IMR-90 (cell line): ENCODE data around the gene ZNF124. TPM values are rescaled to one million over a fixed set of nuclear protein-coding genes. Genes with fewer than 3 reads are reported as not detected.

ENCODE experiments used
- ATAC-seq: fragments of 200-7000 bp; cut with Tn5 transposase; 2 replicates; pipeline ENCODE4 v1.9.1; 2020; ENCODE audit warnings: low read depth, mild to moderate bottlenecking, moderate library complexity
- BruUV-seq: library from RNA; stranded (reverse); fragments of 400-500 nt; replicated peaks from 2 replicates; lab custom pipeline; 2021; lab: Mats Ljungman, UMichigan
- CTCF ChIA-PET: fragments of 300-600 bp; formaldehyde crosslinking; extraction: SDS; loops from one replicate; lab custom pipeline; 2021; ENCODE audit warnings: antibody characterized with exemption; lab: Yijun Ruan, JAX
- POLR2A ChIA-PET: fragments of 300-600 bp; sonication (Branson Sonifier 250); formaldehyde crosslinking; loops from one replicate; lab custom pipeline; 2022; ENCODE audit warnings: antibody characterized with exemption; ENCODE audit not compliant: unreplicated experiment; lab: Charles Lee
- DNase-seq: peaks from one replicate; pipeline ENCODE4 v3.0.0; 2013
- H2AFZ ChIP-seq: replicated peaks from 2 replicates; pipeline ENCODE3; 2013; ENCODE audit warnings: low read length, mild to moderate bottlenecking; ENCODE audit not compliant: poor library complexity
- H2AK5ac ChIP-seq: 2 replicates; pipeline ENCODE4 v1.6.1; 2013; ENCODE audit warnings: low read depth, low read length, inconsistent platforms
- H2AK9ac ChIP-seq: replicated peaks from 2 replicates; pipeline ENCODE3; 2013; ENCODE audit warnings: mild to moderate bottlenecking, low read depth, low read length, moderate library complexity; ENCODE audit not compliant: poor library complexity
- H2BK120ac ChIP-seq: 2 replicates; pipeline ENCODE4 v1.6.1; 2013; ENCODE audit warnings: low read depth, low read length, inconsistent platforms
- H2BK15ac ChIP-seq: 3 replicates; pipeline ENCODE4 v1.6.1; 2013; ENCODE audit warnings: low read depth, low read length, inconsistent platforms
- H2BK20ac ChIP-seq: 2 replicates; pipeline ENCODE4 v1.6.1; 2013; ENCODE audit warnings: low read depth, mild to moderate bottlenecking, inconsistent platforms, low read length, moderate library complexity
- H2BK5ac ChIP-seq: 2 replicates; pipeline ENCODE4 v1.6.1; 2013; ENCODE audit warnings: mild to moderate bottlenecking, low read depth, low read length, inconsistent platforms; ENCODE audit not compliant: poor library complexity, severe bottlenecking
- H3K14ac ChIP-seq: replicated peaks from 2 replicates; pipeline ENCODE4 v1.6.1; 2013; ENCODE audit warnings: low read depth, low read length, inconsistent platforms
- H3K18ac ChIP-seq: 2 replicates; pipeline ENCODE4 v1.6.1; 2013; ENCODE audit warnings: low read depth, low read length, control low read depth
- H3K23ac ChIP-seq: 2 replicates; pipeline ENCODE4 v1.6.1; 2013; ENCODE audit warnings: low read depth, low read length, inconsistent platforms
- H3K27ac ChIP-seq: 2 replicates; pipeline ENCODE4 v1.5.1; 2013; ENCODE audit warnings: mild to moderate bottlenecking, control low read depth, low read length; ENCODE audit not compliant: insufficient read depth
- H3K27me3 ChIP-seq: 2 replicates; pipeline ENCODE4 v1.6.1; 2013; ENCODE audit warnings: low read length; ENCODE audit not compliant: control insufficient read depth, insufficient read depth
- H3K36me3 ChIP-seq: 2 replicates; pipeline ENCODE4 v1.6.1; 2013; ENCODE audit warnings: low read length, mixed read lengths; ENCODE audit not compliant: control insufficient read depth, insufficient read depth
- H3K4ac ChIP-seq: 2 replicates; pipeline ENCODE4 v1.6.1; 2013; ENCODE audit warnings: low read depth, low read length, inconsistent platforms
- H3K4me1 ChIP-seq: 2 replicates; pipeline ENCODE4 v1.6.1; 2013; ENCODE audit warnings: low read length, mixed read lengths; ENCODE audit not compliant: control insufficient read depth, insufficient read depth
- H3K4me2 ChIP-seq: 2 replicates; pipeline ENCODE4 v1.6.1; 2013; ENCODE audit warnings: low read depth, mild to moderate bottlenecking, control low read depth, low read length, moderate library complexity
- H3K4me3 ChIP-seq: 2 replicates; pipeline ENCODE4 v1.5.1; 2013; ENCODE audit warnings: low read depth, mild to moderate bottlenecking, control low read depth, low read length, moderate library complexity; ENCODE audit not compliant: insufficient read depth
- H3K56ac ChIP-seq: 2 replicates; pipeline ENCODE4 v1.6.1; 2013; ENCODE audit warnings: low read length, inconsistent platforms; ENCODE audit not compliant: insufficient read depth; ENCODE audit errors: extremely low read depth
- H3K79me1 ChIP-seq, 2 experiments: 2 replicates each; pipeline ENCODE4 v1.6.1; 2013; ENCODE audit warnings: low read length in 2 of 2, inconsistent platforms in 1 of 2, low read depth in 1 of 2
- H3K9ac ChIP-seq: 2 replicates; pipeline ENCODE4 v1.6.1; 2013; ENCODE audit warnings: low read depth, low read length, control low read depth
- H3K9me1 ChIP-seq: 2 replicates; pipeline ENCODE4 v1.6.1; 2013; ENCODE audit warnings: low read length, inconsistent platforms; ENCODE audit not compliant: insufficient read depth
- H3K9me3 ChIP-seq: 2 replicates; pipeline ENCODE4 v1.6.1; 2013; ENCODE audit warnings: low read length; ENCODE audit not compliant: control insufficient read depth, insufficient read depth
- H4K20me1 ChIP-seq: 2 replicates; pipeline ENCODE4 v1.6.1; 2013; ENCODE audit warnings: low read length, inconsistent platforms; ENCODE audit not compliant: insufficient read depth
- H4K5ac ChIP-seq: 2 replicates; pipeline ENCODE4 v1.6.1; 2013; ENCODE audit warnings: mild to moderate bottlenecking, low read depth, low read length, control low read depth
- H4K8ac ChIP-seq, 2 experiments: 2 replicates each; pipeline ENCODE4 v1.6.1; 2013; ENCODE audit warnings: low read depth in 2 of 2, low read length in 2 of 2, control low read depth in 1 of 2, inconsistent platforms in 1 of 2
- H4K91ac ChIP-seq: 2 replicates; pipeline ENCODE4 v1.6.1; 2013; ENCODE audit warnings: low read depth, low read length, inconsistent platforms; ENCODE audit not compliant: insufficient read depth
- BHLHE40 ChIP-seq: fragments of 150-350 bp; IDR thresholded peaks from 2 replicates; pipeline ENCODE4 v1.6.1; 2016; ENCODE audit warnings: mild to moderate bottlenecking, low read depth, low read length
- CEBPB ChIP-seq: IDR thresholded peaks from 2 replicates; pipeline ENCODE4 v1.6.1; 2012; ENCODE audit warnings: low read depth, low read length, improper control_type of control experiment
- CHD1 ChIP-seq: IDR thresholded peaks from 2 replicates; pipeline ENCODE4 v1.6.1; 2012; ENCODE audit warnings: low read depth, low read length, improper control_type of control experiment
- FOS ChIP-seq: fragments of 150-350 bp; IDR thresholded peaks from 2 replicates; pipeline ENCODE4 v1.6.1; 2016; ENCODE audit warnings: low read depth, low read length
- MAFK ChIP-seq: IDR thresholded peaks from 2 replicates; pipeline ENCODE4 v1.6.1; 2012; ENCODE audit warnings: low read depth, low read length, improper control_type of control experiment
- MAZ ChIP-seq: IDR thresholded peaks from 2 replicates; pipeline ENCODE4 v1.6.1; 2012; ENCODE audit warnings: low read depth, mild to moderate bottlenecking, low read length, improper control_type of control experiment, moderate library complexity, borderline replicate concordance
- MXI1 ChIP-seq: IDR thresholded peaks from 2 replicates; pipeline ENCODE4 v1.6.1; 2012; ENCODE audit warnings: low read depth, mild to moderate bottlenecking, low read length, moderate library complexity, borderline replicate concordance
- NFE2L2 ChIP-seq: fragments of 150-350 bp; IDR thresholded peaks from 2 replicates; pipeline ENCODE4 v1.6.1; 2016; ENCODE audit warnings: low read depth, mild to moderate bottlenecking, low read length
- POLR2A ChIP-seq: IDR thresholded peaks from 2 replicates; pipeline ENCODE4 v1.6.1; 2012; ENCODE audit warnings: mild to moderate bottlenecking, low read depth, low read length
- RAD21 ChIP-seq: IDR thresholded peaks from 2 replicates; pipeline ENCODE4 v1.6.1; 2012; ENCODE audit warnings: low read length, improper control_type of control experiment
- RCOR1 ChIP-seq: IDR thresholded peaks from 2 replicates; pipeline ENCODE4 v1.6.1; 2012; ENCODE audit warnings: mild to moderate bottlenecking, low read length, improper control_type of control experiment; ENCODE audit not compliant: insufficient replicate concordance
- RFX5 ChIP-seq: IDR thresholded peaks from 2 replicates; pipeline ENCODE4 v1.8.0; 2012; ENCODE audit warnings: low read depth, mild to moderate bottlenecking, low read length, moderate library complexity
- SMC3 ChIP-seq: fragments of 150-350 bp; IDR thresholded peaks from 2 replicates; pipeline ENCODE4 v1.6.1; 2016; ENCODE audit warnings: low read depth, mild to moderate bottlenecking, antibody characterized with exemption, low read length, moderate library complexity
- WGBS, 2 experiments: methylation state at CpG; one replicate each; pipeline versions ENCODE4 v1.1.5 to v1.1.7; 2013; ENCODE audit warnings: missing lambda C conversion rate in 2 of 2; ENCODE audit not compliant: insufficient read length in 1 of 2; ENCODE audit errors: extremely low coverage in 2 of 2; 5-methylcytosine and 5-hydroxymethylcytosine counted together
- dilution Hi-C: fragments of 300-500 bp; cut with HindIII; formaldehyde crosslinking; loops from one replicate; pipeline ENCODE4 v1.14.3; 2018; ENCODE audit warnings: low sequenced_read_pairs; ENCODE audit not compliant: unreplicated experiment
- in situ Hi-C: fragments of 300-500 bp; cut with MboI; formaldehyde crosslinking; loops from 3 replicates; pipeline ENCODE4 v1.14.3; 2019; ENCODE audit warnings: low sequenced_read_pairs, inconsistent platforms, mixed read lengths
- intact Hi-C: fragments of 100-400 bp; cut with micrococcal nuclease; formaldehyde crosslinking; loops from 2 replicates; pipeline ENCODE4 v1.10.0; 2022
- polyA plus RNA-seq, 3 experiments: library from polyadenylated mRNA; depleted of rRNA; stranded (reverse); fragments of >200 nt; gene quantifications; 2 replicates each; pipeline ENCODE4 v1.2.3, GENCODE V29; 2012; ENCODE audit warnings: low replicate concordance in 1 of 3
- total RNA-seq: library from RNA; depleted of rRNA; stranded (reverse); fragments of >200 nt; gene quantifications from 2 replicates; pipeline ENCODE4 v1.2.3, GENCODE V29; 2012
- TF ChIP-seq, protein P1 (sequence below): fragments of 150-350 bp; IDR thresholded peaks from 2 replicates; pipeline ENCODE4 v1.6.1; 2016; ENCODE audit warnings: low read depth, mild to moderate bottlenecking, low read length, moderate library complexity, borderline replicate concordance
- TF ChIP-seq, protein P2 (sequence below): conservative IDR thresholded peaks from 2 replicates; pipeline ENCODE4 v1.5.1; 2012; ENCODE audit warnings: mild to moderate bottlenecking, low read depth, low read length, improper control_type of control experiment
- TF ChIP-seq, protein P3 (sequence below): fragments of 150-350 bp; IDR thresholded peaks from 2 replicates; pipeline ENCODE4 v1.6.1; 2017; ENCODE audit warnings: mild to moderate bottlenecking, antibody characterized with exemption, low read length, low read depth

Gene ZNF124
- total and polyA plus RNA-seq, 2 of the 4 experiments (the other 2 are of a cell fraction), result 3.2 to 89.3 TPM

DNA sequence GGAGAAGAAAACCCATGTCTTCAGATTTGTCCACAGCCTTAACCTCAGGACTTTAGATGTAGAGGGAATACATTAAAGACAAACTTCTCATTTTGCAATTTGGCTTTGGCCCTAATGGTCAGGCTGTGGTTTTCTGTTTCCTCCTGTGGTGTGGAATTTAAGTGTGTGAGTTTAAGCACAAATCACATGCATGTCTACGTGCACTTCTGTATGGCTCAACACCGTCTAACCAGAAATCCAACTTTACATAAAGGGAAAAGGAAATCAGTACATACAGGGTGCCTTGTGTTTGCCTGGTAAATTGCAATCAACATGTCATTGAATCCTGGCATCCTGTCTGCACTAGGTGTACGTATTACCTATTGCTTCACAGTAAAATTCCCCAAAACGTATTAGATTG, 1.2 kb upstream of the ZNF124 start:
- DNase-seq, result no peak
- Histone ChIP-seq H3K18ac (no peak overlapping the region), H3K79me1 (peaks cover 0 to 10% of the 10 kb centered on the region in 2 experiments; a peak in 3 of 4 replicates), H3K4me2 (no peak overlapping the region), H4K5ac (no peak overlapping the region), H2BK5ac (no peak overlapping the region), H2AFZ (no peak overlapping the region), H3K14ac (no peak overlapping the region), H2BK20ac (no peak overlapping the region), H2BK15ac (no peak overlapping the region), H3K27ac (no peak overlapping the region), H3K27me3 (no peaks in the 10 kb centered on the region), H3K9ac (no peak overlapping the region), H3K9me1 (no peaks in the 10 kb centered on the region; the same call in 1 of the 2 replicates), H3K4me1 (no peaks in the 10 kb centered on the region), H2BK120ac (no peak overlapping the region), H2AK9ac (no peak overlapping the region), H3K23ac (no peak overlapping the region), H3K9me3 (no peaks in the 10 kb centered on the region), H3K36me3 (0 out of 2 replicates have a peak, but pooled peaks cover 2% of the 10 kb centered on the region), H4K20me1 (no peaks in the 10 kb centered on the region), H3K56ac (no peak overlapping the region), H3K4ac (no peak overlapping the region), H3K4me3 (no peak overlapping the region), H2AK5ac (no peak overlapping the region), H4K8ac (no peak overlapping the region), H4K91ac (no peak overlapping the region)
- ATAC-seq, result no peak
- in situ Hi-C loops (no loop called here), intact Hi-C loops (no loop called here), dilution Hi-C loops (no loop called here)
- no CpG with 5 or more reads among the region's 4 CpGs for WGBS, 2 experiments
- POLR2A ChIA-PET, result no interaction called here
- no TSS peak for BruUV-seq
- CTCF ChIA-PET, result no interaction called here
- TF ChIP-seq RCOR1, result no peak
- no peak for TF ChIP-seq BHLHE40
- TF ChIP-seq RAD21, result no peak
- TF ChIP-seq MXI1, result no peak
- TF ChIP-seq MAFK, result no peak
- TF ChIP-seq, protein P1, sequence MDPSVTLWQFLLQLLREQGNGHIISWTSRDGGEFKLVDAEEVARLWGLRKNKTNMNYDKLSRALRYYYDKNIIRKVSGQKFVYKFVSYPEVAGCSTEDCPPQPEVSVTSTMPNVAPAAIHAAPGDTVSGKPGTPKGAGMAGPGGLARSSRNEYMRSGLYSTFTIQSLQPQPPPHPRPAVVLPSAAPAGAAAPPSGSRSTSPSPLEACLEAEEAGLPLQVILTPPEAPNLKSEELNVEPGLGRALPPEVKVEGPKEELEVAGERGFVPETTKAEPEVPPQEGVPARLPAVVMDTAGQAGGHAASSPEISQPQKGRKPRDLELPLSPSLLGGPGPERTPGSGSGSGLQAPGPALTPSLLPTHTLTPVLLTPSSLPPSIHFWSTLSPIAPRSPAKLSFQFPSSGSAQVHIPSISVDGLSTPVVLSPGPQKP, result no peak
- no peak for TF ChIP-seq NFE2L2
- no peak for TF ChIP-seq CEBPB
- no peak for TF ChIP-seq SMC3
- TF ChIP-seq, protein P2, sequence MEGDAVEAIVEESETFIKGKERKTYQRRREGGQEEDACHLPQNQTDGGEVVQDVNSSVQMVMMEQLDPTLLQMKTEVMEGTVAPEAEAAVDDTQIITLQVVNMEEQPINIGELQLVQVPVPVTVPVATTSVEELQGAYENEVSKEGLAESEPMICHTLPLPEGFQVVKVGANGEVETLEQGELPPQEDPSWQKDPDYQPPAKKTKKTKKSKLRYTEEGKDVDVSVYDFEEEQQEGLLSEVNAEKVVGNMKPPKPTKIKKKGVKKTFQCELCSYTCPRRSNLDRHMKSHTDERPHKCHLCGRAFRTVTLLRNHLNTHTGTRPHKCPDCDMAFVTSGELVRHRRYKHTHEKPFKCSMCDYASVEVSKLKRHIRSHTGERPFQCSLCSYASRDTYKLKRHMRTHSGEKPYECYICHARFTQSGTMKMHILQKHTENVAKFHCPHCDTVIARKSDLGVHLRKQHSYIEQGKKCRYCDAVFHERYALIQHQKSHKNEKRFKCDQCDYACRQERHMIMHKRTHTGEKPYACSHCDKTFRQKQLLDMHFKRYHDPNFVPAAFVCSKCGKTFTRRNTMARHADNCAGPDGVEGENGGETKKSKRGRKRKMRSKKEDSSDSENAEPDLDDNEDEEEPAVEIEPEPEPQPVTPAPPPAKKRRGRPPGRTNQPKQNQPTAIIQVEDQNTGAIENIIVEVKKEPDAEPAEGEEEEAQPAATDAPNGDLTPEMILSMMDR, result no peak
- no peak for TF ChIP-seq POLR2A
- TF ChIP-seq, protein P3, sequence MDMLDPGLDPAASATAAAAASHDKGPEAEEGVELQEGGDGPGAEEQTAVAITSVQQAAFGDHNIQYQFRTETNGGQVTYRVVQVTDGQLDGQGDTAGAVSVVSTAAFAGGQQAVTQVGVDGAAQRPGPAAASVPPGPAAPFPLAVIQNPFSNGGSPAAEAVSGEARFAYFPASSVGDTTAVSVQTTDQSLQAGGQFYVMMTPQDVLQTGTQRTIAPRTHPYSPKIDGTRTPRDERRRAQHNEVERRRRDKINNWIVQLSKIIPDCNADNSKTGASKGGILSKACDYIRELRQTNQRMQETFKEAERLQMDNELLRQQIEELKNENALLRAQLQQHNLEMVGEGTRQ, result no peak
- no peak for TF ChIP-seq CHD1
- TF ChIP-seq FOS, result no peak
- TF ChIP-seq RFX5, result no peak
- no peak for TF ChIP-seq MAZ
